Measurements from ENCODE around the gene CCNG1.

- TF ChIP-seq CTCF (IDR thresholded peaks at IDR 0.05) (no peak), POLR2A (IDR thresholded peaks at IDR 0.05) (no peak)
Observed at GRCh38 chr5:163447875-163448274, 10.5 kb downstream of the CCNG1 start.
